Right cardiac atrium (tissue), 5 donors: ENCODE data around the gene KIFAP3. TPM values are rescaled to one million over a fixed set of nuclear protein-coding genes. Genes with fewer than 3 reads are reported as not detected.

Source experiments
- ATAC-seq, 2 donors: fragments of 200-7000 bp; cut with Tn5 transposase; one replicate each; pipeline versions ENCODE4 v1.8.0 to v1.9.1; 2020; ENCODE audit warnings: moderate library complexity in 2 of 2, mild to moderate bottlenecking in 1 of 2
- DNase-seq, 3 donors: peaks; one replicate each; pipeline ENCODE4 v3.0.0-alpha.2; 2020
- H3K27ac ChIP-seq: one replicate; pipeline ENCODE4 v1.5.1; 2013; ENCODE audit warnings: mild to moderate bottlenecking, low read length, control low read depth, moderate library complexity
- H3K27me3 ChIP-seq: one replicate; pipeline ENCODE4 v1.6.1; 2013; ENCODE audit not compliant: control insufficient read depth, insufficient read depth
- H3K4me1 ChIP-seq: one replicate; pipeline ENCODE4 v1.6.1; 2013; ENCODE audit warnings: low read length; ENCODE audit not compliant: control insufficient read depth, insufficient read depth
- H3K4me3 ChIP-seq: one replicate; pipeline ENCODE4 v1.5.1; 2013; ENCODE audit warnings: low read length, control low read depth
- H3K9me3 ChIP-seq: one replicate; pipeline ENCODE4 v1.6.1; 2013; ENCODE audit warnings: low read length; ENCODE audit not compliant: control insufficient read depth
- WGBS: extraction: QIAGEN DNeasy Blood & Tissue Kit; methylation state at CpG from one replicate; pipeline ENCODE4 v1.1.7; 2013; 5-methylcytosine and 5-hydroxymethylcytosine counted together
- intact Hi-C, 4 donors: fragments of 100-400 bp; cut with DNase I; formaldehyde crosslinking; loops; one replicate each; pipeline versions ENCODE4 v1.11.0 to v1.14.0; 2022 to 2023
- polyA plus RNA-seq: library from polyadenylated mRNA; stranded (reverse); fragments of 200-250 nt; gene quantifications from one replicate; pipeline ENCODE4 v1.2.3, GENCODE V29; 2013
- total RNA-seq, 4 donors: library from RNA; stranded (reverse); fragmentation: NEBNext Ultra II Directional; extraction: Animal tissue kit (Norgen Biotek cat#: 25700); gene quantifications; one replicate each; pipeline ENCODE4 v1.2.1, GENCODE V29; 2021
- donor health status: healthy with polysubstance abuse.
- donor health status: DM: no; HTN: yes; CAD: no.
- donor health status: DM: no; HTN: no; CAD: no.
- donor health status: DM: no; HTN: yes; CAD: no; lungs with severe emphysema.
- donor health status: DM: yes; HTN: yes; CAD: no.

KIFAP3 gene
- total and polyA plus RNA-seq, 5 donors: 25.6 to 68.2 (median 54.7) TPM

GRCh38 chr1:169985757-169986156 is 88.7 kb downstream of the KIFAP3 start:
- Histone ChIP-seq H3K9me3 (no peaks in the 10 kb centered on the region), H3K4me1 (no peaks in the 10 kb centered on the region), H3K27me3 (no peaks in the 10 kb centered on the region), H3K4me3 (no peak overlapping the region), H3K27ac (no peak overlapping the region)
- no peak for DNase-seq
- no peak for ATAC-seq
- 98% methylated on average over 1 of the region's 1 CpG for WGBS
- intact Hi-C loops: no loop called here

- ATAC-seq (no peak), DNase-seq (no peak)
- no peaks in the 10 kb centered on the region for H3K9me3 ChIP-seq
- intact Hi-C loops: no loop called here
- H3K4me3 ChIP-seq: no peak overlapping the region
- H3K27me3 ChIP-seq: no peaks in the 10 kb centered on the region
- no peak overlapping the region for H3K27ac ChIP-seq
- H3K4me1 ChIP-seq: no peaks in the 10 kb centered on the region
Observed at GRCh38 chr1:169974067-169974466, 100.4 kb downstream of the KIFAP3 start.

DNA sequence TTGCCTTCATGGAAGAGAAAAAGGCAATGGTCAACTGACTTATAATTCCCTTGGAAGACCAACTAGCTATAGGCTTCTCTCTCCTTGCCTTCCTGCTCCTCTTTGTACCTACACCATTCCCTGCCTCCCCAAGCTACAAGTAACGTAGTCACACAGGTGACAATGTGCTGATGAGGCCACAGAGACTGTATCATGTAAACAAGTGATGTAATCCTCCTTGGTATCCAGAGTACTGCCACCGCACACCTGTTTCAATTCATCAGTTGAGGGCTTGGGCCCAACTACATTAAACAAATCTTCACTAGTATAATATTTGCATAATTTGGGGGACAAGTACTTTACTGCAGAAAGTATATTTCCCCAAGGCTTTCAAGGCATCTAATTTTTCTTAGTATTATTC is 104.4 kb downstream of the KIFAP3 start:
- 97% methylated on average over 2 of the region's 2 CpGs for WGBS
- Histone ChIP-seq H3K27me3 (no peaks in the 10 kb centered on the region), H3K4me3 (no peak overlapping the region), H3K4me1 (no peaks in the 10 kb centered on the region), H3K9me3 (no peaks in the 10 kb centered on the region), H3K27ac (no peak overlapping the region)
- no peak for DNase-seq
- intact Hi-C loops: no loop called here
- no peak for ATAC-seq

- WGBS: 71% methylated on average over 4 of the region's 4 CpGs
- intact Hi-C loops: no loop called here
- no peak overlapping the region for H3K4me3 ChIP-seq
- H3K4me1 ChIP-seq: no peaks in the 10 kb centered on the region
- H3K27me3 ChIP-seq: no peaks in the 10 kb centered on the region
- no peak overlapping the region for H3K27ac ChIP-seq
- DNase-seq (no peak), ATAC-seq (no peak)
- no peaks in the 10 kb centered on the region for H3K9me3 ChIP-seq
Observed at GRCh38 chr1:169968174-169968573, 106.3 kb downstream of the KIFAP3 start.

GRCh38 chr1:169964206-169964605 is 110.3 kb downstream of the KIFAP3 start:
- intact Hi-C loops: no loop called here
- DNase-seq (no peak), ATAC-seq (no peak)
- H3K9me3 ChIP-seq: no peaks in the 10 kb centered on the region
- H3K27ac ChIP-seq: no peak overlapping the region
- H3K4me3 ChIP-seq: no peak overlapping the region
- no peaks in the 10 kb centered on the region for H3K27me3 ChIP-seq
- 86% methylated on average over 4 of the region's 4 CpGs for WGBS
- H3K4me1 ChIP-seq: no peaks in the 10 kb centered on the region

DNA sequence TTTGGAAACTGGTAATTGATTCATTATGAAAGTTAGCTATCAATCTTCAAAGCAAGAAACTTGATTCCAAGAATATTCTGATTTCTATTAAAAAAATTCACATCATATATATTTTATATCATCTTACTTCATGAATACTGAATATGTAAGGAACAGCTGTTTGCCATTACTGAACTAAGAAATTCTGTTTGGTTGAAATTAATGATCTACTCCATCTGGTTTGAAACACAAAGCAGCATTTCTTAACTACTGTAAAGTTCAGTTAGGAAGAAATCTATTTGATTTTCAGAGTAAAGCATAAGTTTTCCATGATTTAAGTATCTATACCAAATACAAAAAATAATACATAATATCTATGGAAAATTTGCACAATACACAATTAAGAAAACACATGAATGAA is 114.8 kb downstream of the KIFAP3 start:
- Histone ChIP-seq H3K4me1 (no peaks in the 10 kb centered on the region), H3K27ac (no peak overlapping the region), H3K27me3 (no peaks in the 10 kb centered on the region), H3K4me3 (no peak overlapping the region), H3K9me3 (no peaks in the 10 kb centered on the region)
- DNase-seq (no peak), ATAC-seq (no peak)
- intact Hi-C loops: no loop called here

GRCh38 chr1:169958987-169959386 is 115.5 kb downstream of the KIFAP3 start:
- Histone ChIP-seq H3K4me3 (no peak overlapping the region), H3K27ac (no peak overlapping the region), H3K27me3 (no peaks in the 10 kb centered on the region), H3K4me1 (no peaks in the 10 kb centered on the region), H3K9me3 (no peaks in the 10 kb centered on the region)
- WGBS: 60% methylated on average over 3 of the region's 3 CpGs
- DNase-seq: no peak
- intact Hi-C loops: no loop called here
- ATAC-seq: no peak

GRCh38 chr1:169957884-169958283 is 116.6 kb downstream of the KIFAP3 start:
- Histone ChIP-seq H3K4me1 (no peaks in the 10 kb centered on the region), H3K27ac (no peak overlapping the region), H3K4me3 (no peak overlapping the region), H3K27me3 (no peaks in the 10 kb centered on the region), H3K9me3 (no peaks in the 10 kb centered on the region)
- WGBS: 86% methylated on average over 3 of the region's 3 CpGs
- ATAC-seq (no peak), DNase-seq (no peak)
- intact Hi-C loops: no loop called here

DNA sequence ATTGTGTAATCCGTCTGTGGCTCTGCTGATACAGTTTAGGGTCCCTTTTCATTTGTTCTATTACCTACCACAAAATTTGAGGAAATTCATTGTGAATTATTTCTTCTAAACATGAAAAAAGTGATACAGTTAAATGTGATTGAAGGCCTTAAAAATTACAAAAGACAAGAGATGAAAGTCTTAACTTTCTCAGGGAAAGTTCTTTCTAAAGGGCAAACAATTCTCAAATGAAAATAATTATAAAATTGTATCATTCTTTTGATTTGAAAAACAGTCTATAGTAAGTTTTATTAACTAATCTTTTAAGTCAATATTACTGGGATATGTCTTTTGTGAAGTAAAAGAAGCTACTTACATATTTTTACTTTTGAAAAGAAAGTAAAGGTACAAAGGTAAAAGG is 123.4 kb downstream of the KIFAP3 start:
- no peaks in the 10 kb centered on the region for H3K27me3 ChIP-seq
- ATAC-seq: no peak
- 86% methylated on average over 1 of the region's 1 CpG for WGBS
- intact Hi-C loops: no loop called here
- H3K27ac ChIP-seq: no peak overlapping the region
- no peaks in the 10 kb centered on the region for H3K4me1 ChIP-seq
- H3K4me3 ChIP-seq: no peak overlapping the region
- no peak for DNase-seq
- H3K9me3 ChIP-seq: no peaks in the 10 kb centered on the region

GRCh38 chr1:169949139-169949538 is 125.4 kb downstream of the KIFAP3 start:
- H3K27ac ChIP-seq: no peak overlapping the region
- H3K4me1 ChIP-seq: no peaks in the 10 kb centered on the region
- intact Hi-C loops: no loop called here
- no peaks in the 10 kb centered on the region for H3K9me3 ChIP-seq
- H3K27me3 ChIP-seq: no peaks in the 10 kb centered on the region
- no peak overlapping the region for H3K4me3 ChIP-seq
- no peak for DNase-seq
- no peak for ATAC-seq

GRCh38 chr1:169946206-169946605 is 128.3 kb downstream of the KIFAP3 start:
- no peak for DNase-seq
- H3K27me3 ChIP-seq: no peaks in the 10 kb centered on the region

GRCh38 chr1:169945181-169945580 is 129.3 kb downstream of the KIFAP3 start:
- DNase-seq (peak in 2 of 3 donors; percentile 29 to 39), ATAC-seq (peak; percentile 16 to 23)
- Histone ChIP-seq H3K4me1 (no peaks in the 10 kb centered on the region), H3K27ac (no peak overlapping the region), H3K9me3 (no peaks in the 10 kb centered on the region), H3K27me3 (no peaks in the 10 kb centered on the region), H3K4me3 (no peak overlapping the region)
- WGBS: 88% methylated on average over 4 of the region's 4 CpGs
- intact Hi-C loops: no loop called here

More at GRCh38 chr1:169946206-169946605, 128.3 kb downstream of the KIFAP3 start:
- H3K4me1 ChIP-seq: no peaks in the 10 kb centered on the region
- no peak for ATAC-seq
- H3K9me3 ChIP-seq: no peaks in the 10 kb centered on the region
- intact Hi-C loops: no loop called here
- H3K4me3 ChIP-seq: no peak overlapping the region
- no peak overlapping the region for H3K27ac ChIP-seq
